OCI-LY3 (cell line): ENCODE measurements around the gene OCIAD1.

Experiments used
- EZH2phosphoT487 ChIP-seq: fragments of 200-600 bp; shearing (Covaris generic); IDR thresholded peaks from 2 replicates; pipeline ENCODE4 v1.6.1; 2018; ENCODE audit warnings: antibody characterized with exemption, mixed run types, low read depth
- TF ChIP-seq, protein P1 (sequence below): fragments of 200-600, 300-600 bp; sonication (generic); IDR thresholded peaks from 2 replicates; pipeline ENCODE4 v1.5.1; 2014; ENCODE audit warnings: antibody characterized with exemption, low read length, low read depth

DNA sequence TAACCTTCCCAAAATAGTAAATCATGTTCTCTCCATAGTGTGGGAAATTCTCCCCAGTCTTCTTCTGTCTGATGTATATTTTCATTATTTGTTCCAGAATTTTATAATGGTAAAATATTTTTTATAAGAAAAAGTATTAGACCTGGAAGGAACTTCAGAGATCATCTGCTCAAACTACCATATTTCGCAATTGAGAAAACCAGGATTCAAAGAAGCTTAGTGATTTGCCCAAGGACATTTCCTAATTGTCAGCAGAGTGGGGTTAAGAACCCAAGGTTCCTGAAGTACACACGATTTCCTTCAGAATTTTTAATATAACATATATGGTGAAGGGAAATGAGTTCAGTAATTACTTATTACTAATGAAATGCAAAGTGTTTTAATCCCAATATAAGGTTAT lies 24.1 kb downstream of the OCIAD1 start:
- TF ChIP-seq, protein P1, sequence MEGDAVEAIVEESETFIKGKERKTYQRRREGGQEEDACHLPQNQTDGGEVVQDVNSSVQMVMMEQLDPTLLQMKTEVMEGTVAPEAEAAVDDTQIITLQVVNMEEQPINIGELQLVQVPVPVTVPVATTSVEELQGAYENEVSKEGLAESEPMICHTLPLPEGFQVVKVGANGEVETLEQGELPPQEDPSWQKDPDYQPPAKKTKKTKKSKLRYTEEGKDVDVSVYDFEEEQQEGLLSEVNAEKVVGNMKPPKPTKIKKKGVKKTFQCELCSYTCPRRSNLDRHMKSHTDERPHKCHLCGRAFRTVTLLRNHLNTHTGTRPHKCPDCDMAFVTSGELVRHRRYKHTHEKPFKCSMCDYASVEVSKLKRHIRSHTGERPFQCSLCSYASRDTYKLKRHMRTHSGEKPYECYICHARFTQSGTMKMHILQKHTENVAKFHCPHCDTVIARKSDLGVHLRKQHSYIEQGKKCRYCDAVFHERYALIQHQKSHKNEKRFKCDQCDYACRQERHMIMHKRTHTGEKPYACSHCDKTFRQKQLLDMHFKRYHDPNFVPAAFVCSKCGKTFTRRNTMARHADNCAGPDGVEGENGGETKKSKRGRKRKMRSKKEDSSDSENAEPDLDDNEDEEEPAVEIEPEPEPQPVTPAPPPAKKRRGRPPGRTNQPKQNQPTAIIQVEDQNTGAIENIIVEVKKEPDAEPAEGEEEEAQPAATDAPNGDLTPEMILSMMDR = no peak
- no peak for TF ChIP-seq EZH2phosphoT487
